Activated T-helper 1 cell treated with Interleukin-2 at 50 U/mL for 16 hours (primary cell): ENCODE measurements around the gene SHMT2.
A peak's percentile ranks its signal among the peaks of the same experiment; 100 is the strongest.
"Not testable (repeated sequence)": the region's sequence is repeated elsewhere in the genome, so short reads cannot be mapped to it uniquely, and the experiment has no call there.

Experiments
- DNase-seq: peaks from one replicate; pipeline ENCODE4 v3.0.0-alpha.2; 2020; ENCODE audit warnings: low read depth

Gene SHMT2

DNA sequence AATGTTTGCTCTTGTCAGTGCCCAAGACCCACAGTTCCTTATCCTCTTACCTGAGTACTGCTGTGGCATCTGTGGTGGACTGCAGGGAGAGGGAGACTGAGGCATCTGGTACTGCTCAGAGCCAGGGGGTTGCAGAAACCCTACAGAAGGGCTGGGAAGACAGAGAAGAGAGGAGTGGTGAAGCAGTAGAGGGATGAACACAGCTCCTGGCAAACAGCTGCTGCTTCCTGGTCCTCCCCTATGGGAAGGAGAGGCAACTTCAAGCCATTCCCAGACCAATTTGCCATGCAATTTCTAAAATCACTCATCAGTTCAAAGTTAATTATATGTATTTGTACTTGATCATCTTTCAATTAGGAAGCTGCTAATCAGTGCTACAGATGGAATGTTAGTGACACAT is 37.2 kb downstream of the SHMT2 start:
- DNase-seq: no peak

DNA sequence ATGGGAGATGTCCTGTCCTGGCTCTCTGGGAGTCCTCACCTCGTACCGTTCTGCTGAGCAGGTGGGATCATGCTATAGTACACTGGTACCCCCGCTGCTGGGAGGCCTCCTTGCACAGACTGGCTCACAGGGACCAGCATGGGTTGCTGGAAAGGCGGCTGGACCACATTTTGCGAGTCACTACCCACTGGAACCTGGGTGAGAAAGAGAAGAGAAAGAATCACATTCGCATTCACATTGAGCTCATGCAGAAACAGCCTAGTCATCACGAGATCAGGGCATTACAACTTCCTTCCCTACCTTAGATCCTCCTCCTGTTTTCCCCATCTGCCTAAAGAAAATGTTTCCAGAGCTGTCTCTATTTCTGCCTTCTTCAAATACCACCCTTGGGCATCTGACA is 38.8 kb downstream of the SHMT2 start:
- DNase-seq: no peak

DNA sequence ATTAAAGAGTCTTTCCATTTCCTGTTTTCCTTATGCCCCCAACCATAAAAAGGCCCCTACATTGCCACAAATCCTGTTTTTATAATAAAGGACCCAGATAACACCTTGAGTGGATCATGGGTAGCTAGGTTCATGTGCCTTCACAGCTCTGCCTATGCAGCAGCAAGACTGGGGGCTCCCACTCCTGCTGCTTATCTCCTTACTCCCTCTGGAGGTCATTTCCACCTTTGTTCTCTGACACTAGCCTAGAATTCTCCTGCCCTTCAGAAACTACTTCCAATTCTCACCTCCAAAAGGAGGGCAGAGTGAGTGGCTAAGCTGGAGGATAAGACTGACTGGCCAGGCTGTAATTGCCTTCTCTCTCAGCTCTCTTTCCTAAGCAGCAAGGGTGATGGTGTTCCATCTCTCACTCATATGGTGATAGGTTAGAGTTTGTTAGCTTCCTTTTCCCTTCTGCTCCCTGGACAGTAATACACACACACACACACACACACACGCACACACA is 41.5 kb downstream of the SHMT2 start:
- DNase-seq: no peak

DNA sequence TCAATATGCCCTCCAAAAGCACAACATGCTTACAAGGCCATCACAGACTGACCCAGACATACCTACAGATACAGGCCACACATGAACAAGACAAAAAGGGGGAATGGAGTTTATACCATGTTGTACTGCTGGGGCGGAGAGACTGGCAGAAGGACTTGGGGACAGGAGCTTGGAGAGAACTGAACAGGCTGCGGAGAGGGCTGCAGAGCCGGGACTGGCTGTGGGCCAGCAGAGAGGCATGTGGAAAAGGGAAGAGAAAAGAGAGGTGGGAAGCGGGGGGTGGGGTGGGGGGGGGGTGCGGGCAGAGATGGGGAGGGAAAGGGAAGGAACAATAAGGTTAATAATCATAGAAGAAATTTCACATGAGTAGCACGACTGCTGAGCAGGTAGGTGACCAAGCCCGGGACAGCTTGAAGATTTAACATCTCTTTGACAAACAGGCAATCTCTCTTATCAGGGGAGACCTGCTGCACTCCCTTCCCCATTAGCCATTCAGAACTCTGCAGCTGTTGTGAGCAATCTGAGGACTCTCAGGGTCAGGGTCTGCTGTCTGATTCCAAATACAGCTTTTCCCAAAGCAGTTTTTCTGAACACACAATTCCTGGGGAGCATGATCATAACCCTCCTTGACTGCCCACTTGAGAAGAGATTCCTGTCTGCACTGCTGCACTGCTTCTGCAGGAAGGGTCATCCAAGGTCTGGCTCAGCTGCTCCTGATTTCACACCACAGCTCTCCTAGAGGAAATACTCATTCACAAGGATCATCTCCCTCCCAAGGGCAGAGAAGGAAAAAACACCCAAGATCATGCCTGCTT is 43.0 kb downstream of the SHMT2 start:
- no peak for DNase-seq

DNA sequence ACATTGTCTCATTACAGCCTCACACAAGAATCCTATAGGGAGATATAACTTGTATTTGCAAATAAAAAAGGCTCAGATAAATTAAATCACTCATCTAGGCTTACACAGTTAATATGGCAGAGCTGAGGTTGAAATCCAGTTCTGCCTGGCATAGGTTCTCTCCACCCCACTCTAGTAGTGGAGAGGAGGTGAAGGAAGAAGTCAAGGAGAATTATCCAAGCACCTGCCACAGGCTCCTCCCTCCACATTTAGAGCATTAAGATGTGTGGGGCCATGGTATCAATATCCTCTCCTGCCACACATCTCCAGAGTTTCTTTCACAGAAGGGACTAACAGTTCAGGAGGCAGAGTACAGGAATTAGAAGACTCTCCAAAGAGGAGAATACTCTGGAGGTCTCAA is 44.0 kb downstream of the SHMT2 start:
- no peak for DNase-seq

DNA sequence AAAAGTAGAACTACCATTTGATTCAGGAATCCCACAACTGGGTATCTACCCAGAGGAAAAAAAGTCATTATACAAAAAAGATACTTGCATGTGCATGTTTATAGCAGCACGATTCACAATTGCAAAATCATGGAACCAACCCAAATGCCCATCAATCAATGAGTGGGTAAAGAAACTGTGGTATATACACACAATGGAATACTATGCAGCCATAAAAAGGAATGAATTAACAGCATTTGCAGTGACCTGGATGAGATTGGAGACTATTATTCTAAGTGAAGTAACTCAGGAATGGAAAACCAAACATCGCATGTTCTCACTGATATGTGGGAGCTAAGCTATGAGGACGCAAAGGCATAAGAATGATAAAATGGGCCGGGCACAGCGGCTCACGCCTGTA is 46.7 kb downstream of the SHMT2 start:
- DNase-seq: not testable (repeated sequence)

DNA sequence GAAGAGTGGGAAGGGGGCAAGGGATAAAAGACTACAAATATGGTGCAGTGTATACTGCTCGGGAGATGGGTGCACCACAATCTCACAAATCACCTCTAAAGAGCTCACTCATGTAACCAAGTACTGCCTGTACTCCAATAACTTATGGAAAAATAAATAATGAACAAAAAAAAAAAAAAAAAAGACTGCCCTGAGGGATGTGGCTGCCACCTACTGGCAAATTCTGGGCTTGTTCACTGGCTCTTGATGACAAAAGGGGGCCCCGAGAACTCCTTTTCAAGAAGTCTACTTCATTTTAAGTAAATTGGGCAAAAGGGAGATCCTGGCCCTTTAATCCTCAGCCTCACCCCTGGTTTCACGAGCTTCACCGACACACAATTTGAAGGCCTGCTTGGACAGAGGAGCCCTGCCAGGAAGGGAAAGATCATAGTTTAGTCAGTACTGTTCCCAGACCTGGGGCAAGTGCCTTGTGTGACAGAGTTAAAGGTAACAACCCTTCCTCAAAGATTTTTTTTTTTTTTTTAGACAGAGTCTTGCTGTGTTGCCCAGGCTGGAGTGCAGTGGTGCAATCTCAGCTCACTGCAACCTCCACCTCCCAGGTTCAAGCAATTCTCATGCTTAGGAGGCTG is 47.5 kb downstream of the SHMT2 start:
- no peak for DNase-seq

DNA sequence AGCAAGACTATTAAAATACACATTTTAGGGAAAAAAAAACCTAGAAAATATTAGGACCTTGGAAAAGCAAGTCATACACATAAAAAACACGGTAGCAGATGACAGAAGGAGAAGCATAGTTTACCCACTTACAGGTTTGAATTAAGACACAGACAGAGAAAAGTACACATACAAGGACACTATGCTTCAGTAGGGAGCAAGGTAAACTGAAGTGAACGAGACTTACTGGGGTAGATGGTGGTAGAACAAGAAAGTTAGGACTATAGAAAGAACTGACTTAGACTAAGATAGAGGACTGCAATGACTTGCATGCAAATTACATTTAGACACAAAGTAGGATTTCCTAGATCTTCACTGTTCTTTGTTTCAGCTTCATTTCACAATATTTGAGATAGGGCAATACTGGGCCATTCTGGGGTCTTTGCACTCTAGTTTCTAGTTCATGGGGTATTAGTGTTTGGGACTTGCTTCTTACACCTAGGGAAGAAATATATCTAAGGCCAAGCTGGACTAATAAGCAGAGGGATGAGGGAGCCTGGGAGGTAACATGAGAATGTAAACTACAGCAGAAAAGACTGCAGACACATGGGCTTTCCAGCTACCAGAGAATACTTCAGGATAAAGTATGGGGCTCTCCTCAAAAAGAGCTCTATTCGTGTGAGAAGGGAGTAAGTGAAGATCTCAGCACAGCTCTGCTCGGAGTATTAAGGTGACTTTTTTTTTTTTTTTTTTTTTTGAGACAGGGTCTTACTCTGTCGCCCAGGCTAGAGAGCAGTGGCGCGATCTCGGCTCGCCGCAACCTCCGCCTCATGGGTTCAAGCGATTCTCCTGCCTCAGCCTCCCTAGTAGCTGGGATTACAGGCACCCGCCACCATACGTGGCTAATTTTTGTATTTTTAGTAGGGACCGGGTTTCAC is 49.2 kb downstream of the SHMT2 start:
- DNase-seq: no peak

DNA sequence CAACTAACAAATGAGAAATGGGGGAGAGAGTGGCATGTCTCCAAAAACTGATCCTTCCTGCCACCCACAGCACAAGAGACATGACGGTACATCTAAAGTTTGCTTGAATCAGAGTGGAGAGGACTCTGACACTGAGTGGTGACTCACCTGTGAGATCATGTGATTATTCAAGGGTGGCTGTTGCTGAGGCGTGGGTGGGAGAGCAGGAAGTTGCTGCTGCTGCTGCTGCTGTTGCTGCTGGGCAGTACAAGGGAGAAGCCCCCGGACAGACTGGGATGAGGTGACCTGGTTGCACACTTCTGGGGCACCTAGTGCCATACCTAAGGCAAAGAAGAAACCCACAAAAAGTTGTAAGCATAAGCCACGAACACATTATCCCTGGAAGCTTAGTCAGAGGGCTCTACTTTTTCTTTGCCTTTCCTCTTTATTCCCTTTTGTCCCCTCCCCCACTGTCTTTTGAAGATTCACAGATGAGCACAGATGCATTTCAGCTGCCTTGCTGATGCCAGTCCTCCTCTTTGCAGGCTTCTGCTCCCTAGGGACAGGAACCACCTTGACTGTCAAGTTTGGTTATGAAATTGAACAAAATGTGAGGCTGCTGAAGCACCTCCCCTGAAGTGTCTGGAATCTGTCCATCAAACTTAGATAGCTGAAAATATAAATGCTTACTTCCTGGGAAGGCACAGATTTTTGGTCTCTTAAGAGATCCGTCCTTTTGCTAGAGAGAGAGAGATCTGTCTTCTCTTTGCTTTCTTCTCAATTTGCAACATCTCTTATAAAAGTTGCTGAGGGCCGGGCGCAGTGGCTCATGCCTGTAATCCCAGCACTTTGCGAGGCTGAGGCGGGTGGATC is 50.9 kb downstream of the SHMT2 start:
- DNase-seq: peak; percentile 45

DNA sequence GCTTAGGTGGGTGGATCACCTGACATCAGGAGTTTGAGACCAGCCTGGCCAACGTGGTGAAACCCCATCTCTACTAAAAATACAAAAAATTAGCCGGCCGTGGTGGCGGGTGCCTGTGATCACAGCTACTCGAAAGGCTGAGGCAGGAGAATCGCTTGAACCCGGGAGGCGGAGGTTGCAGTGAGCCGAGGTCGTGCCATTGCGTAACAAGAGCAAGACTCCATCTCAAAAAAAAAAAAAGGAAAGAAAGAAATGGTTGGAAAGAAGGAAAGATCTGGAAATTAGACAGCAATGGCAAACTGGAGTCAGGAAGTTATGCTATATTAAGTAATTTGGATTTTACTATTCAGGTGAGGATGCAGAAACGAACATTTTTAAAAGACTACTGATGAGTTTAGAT is 52.6 kb downstream of the SHMT2 start:
- DNase-seq: not testable (repeated sequence)
